Osteocyte (in vitro differentiated cells): Measurements from ENCODE around the gene GABRG3. TPM values are rescaled to one million over a fixed set of nuclear protein-coding genes. Genes with fewer than 3 reads are reported as not detected.

Source experiments
- DNase-seq: peaks from one replicate; pipeline ENCODE4 v3.0.0; 2021; ENCODE audit warnings: mixed read lengths; ENCODE audit not compliant: unreplicated experiment; ENCODE audit errors: extremely low spot score
- H3K27ac Mint-ChIP-seq: one replicate; pipeline ENCODE4 v1.8.0; 2021; ENCODE audit warnings: mild to moderate bottlenecking, mixed read lengths; ENCODE audit not compliant: unreplicated experiment
- H3K27me3 Mint-ChIP-seq: one replicate; pipeline ENCODE4 v1.8.0; 2021; ENCODE audit warnings: mixed read lengths; ENCODE audit not compliant: unreplicated experiment
- H3K36me3 Mint-ChIP-seq: one replicate; pipeline ENCODE4 v1.8.0; 2021; ENCODE audit warnings: mixed read lengths; ENCODE audit not compliant: unreplicated experiment
- H3K4me1 Mint-ChIP-seq: one replicate; pipeline ENCODE4 v1.8.0; 2021; ENCODE audit warnings: mixed read lengths; ENCODE audit not compliant: unreplicated experiment
- H3K4me3 Mint-ChIP-seq: one replicate; pipeline ENCODE4 v1.8.0; 2021; ENCODE audit warnings: mild to moderate bottlenecking, moderate library complexity, mixed read lengths; ENCODE audit not compliant: unreplicated experiment
- H3K9me3 Mint-ChIP-seq: one replicate; pipeline ENCODE4 v1.8.0; 2021; ENCODE audit warnings: mixed read lengths; ENCODE audit not compliant: unreplicated experiment
- total RNA-seq: library from RNA; stranded (reverse); gene quantifications from 2 replicates; pipeline ENCODE4 v1.2.1, GENCODE V29; 2021
- TF ChIP-seq, protein P1 (sequence below): fragments of 200-600 bp; sonication (generic); IDR thresholded peaks from 2 replicates; pipeline ENCODE4 v1.5.0; 2021; ENCODE audit warnings: antibody characterized with exemption, mild to moderate bottlenecking, moderate library complexity

GABRG3 gene
- total RNA-seq, 1 donor from 2014 or later: 0.19 TPM

GRCh38 chr15:27278761-27279160, 307.8 kb downstream of the GABRG3 start:
- DNase-seq: no peak
- Mint-ChIP-seq H3K27me3 (no peaks in the 10 kb centered on the region), H3K4me1 (peaks cover 5% of the 10 kb centered on the region), H3K27ac (no peak overlapping the region), H3K4me3 (no peak overlapping the region), H3K36me3 (no peaks in the 10 kb centered on the region), H3K9me3 (no peaks in the 10 kb centered on the region)
- TF ChIP-seq, protein P1, sequence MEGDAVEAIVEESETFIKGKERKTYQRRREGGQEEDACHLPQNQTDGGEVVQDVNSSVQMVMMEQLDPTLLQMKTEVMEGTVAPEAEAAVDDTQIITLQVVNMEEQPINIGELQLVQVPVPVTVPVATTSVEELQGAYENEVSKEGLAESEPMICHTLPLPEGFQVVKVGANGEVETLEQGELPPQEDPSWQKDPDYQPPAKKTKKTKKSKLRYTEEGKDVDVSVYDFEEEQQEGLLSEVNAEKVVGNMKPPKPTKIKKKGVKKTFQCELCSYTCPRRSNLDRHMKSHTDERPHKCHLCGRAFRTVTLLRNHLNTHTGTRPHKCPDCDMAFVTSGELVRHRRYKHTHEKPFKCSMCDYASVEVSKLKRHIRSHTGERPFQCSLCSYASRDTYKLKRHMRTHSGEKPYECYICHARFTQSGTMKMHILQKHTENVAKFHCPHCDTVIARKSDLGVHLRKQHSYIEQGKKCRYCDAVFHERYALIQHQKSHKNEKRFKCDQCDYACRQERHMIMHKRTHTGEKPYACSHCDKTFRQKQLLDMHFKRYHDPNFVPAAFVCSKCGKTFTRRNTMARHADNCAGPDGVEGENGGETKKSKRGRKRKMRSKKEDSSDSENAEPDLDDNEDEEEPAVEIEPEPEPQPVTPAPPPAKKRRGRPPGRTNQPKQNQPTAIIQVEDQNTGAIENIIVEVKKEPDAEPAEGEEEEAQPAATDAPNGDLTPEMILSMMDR: no peak

GRCh38 chr15:27292641-27293040, 321.7 kb downstream of the GABRG3 start:
- H3K9me3 Mint-ChIP-seq: no peaks in the 10 kb centered on the region
- H3K27ac Mint-ChIP-seq: no peak overlapping the region
- no peaks in the 10 kb centered on the region for H3K27me3 Mint-ChIP-seq
- TF ChIP-seq, protein P1: no peak
- no peaks in the 10 kb centered on the region for H3K36me3 Mint-ChIP-seq
- H3K4me3 Mint-ChIP-seq: no peak overlapping the region
- DNase-seq: no peak
- H3K4me1 Mint-ChIP-seq: no peaks in the 10 kb centered on the region

GRCh38 chr15:27293607-27294006, 322.6 kb downstream of the GABRG3 start:
- H3K27me3 Mint-ChIP-seq: no peaks in the 10 kb centered on the region
- no peaks in the 10 kb centered on the region for H3K36me3 Mint-ChIP-seq
- H3K27ac Mint-ChIP-seq: no peak overlapping the region
- H3K4me1 Mint-ChIP-seq: no peaks in the 10 kb centered on the region
- DNase-seq: no peak
- H3K4me3 Mint-ChIP-seq: no peak overlapping the region
- TF ChIP-seq, protein P1: no peak
- no peaks in the 10 kb centered on the region for H3K9me3 Mint-ChIP-seq

GRCh38 chr15:27317736-27318135, 346.8 kb downstream of the GABRG3 start:
- Mint-ChIP-seq H3K27ac (no peak overlapping the region), H3K27me3 (no peaks in the 10 kb centered on the region), H3K9me3 (no peaks in the 10 kb centered on the region), H3K36me3 (no peaks in the 10 kb centered on the region), H3K4me1 (peaks cover 6% of the 10 kb centered on the region), H3K4me3 (no peak overlapping the region)
- TF ChIP-seq, protein P1: no peak
- DNase-seq: no peak

DNA sequence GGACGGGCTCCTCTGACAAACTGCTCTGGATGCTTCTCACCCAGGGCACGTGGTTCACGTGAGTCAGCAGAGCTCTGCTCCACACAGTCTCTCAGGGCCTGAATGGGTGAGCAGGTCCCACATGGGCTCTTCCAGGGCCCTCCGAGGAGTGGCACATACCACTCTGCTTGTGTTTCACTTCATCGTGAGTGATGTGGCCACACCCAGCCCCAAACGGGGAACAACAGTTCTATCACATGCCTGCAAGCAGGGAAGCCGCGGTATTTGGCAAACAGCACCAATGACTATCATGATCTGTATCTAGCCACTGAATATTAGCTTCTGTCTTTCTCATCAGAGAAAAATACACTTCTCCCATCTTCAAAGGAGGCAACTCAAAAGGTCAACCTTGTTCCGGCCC, 352.8 kb downstream of the GABRG3 start:
- DNase-seq: no peak
- H3K4me3 Mint-ChIP-seq: no peak overlapping the region
- H3K27ac Mint-ChIP-seq: no peak overlapping the region
- TF ChIP-seq, protein P1: no peak
- H3K9me3 Mint-ChIP-seq: peaks cover 3% of the 10 kb centered on the region
- H3K4me1 Mint-ChIP-seq: peaks cover 16% of the 10 kb centered on the region
- H3K27me3 Mint-ChIP-seq: no peaks in the 10 kb centered on the region
- H3K36me3 Mint-ChIP-seq: no peaks in the 10 kb centered on the region
